COLO829 (cell line): ENCODE measurements around the gene GCN1.

Source experiments
- DNase-seq: peaks from one replicate; pipeline ENCODE4 v3.0.0; 2012; ENCODE audit warnings: low spot score

The GCN1 gene

DNA sequence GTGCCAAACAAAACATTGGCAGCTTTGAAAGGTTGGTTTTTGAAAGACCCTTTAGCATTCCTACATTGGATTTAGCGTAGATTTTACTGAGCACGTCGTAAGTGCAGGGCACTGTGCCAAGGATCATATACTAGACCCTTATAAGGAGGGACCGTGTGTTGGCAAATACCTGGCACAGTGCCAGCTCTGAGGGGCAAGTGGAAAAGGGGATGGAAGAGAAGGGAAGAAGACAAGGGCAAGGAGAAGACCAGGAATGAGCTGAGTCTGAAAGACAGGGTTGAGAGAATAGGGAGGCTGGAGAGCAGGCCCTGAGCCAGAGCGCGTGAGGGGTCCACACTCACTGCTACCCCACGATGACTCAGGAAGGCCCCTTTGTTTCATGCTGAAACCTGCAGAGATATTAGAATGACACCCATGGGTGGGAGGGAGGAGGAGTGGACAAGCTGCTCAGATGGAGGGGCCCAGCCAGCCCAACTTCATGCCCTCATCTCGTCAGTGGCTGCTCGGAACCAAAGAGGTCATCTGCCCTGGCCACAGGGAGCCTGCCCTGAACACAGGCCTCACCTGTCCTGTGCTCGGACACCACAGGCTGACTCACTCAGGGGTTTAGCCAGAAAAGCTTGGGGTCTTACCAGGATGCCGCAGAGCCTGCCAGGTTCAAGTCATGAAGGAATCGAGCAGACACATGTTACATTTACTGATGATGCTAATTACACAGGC is 103.0 kb downstream of the GCN1 start:
- DNase-seq = no peak

DNA sequence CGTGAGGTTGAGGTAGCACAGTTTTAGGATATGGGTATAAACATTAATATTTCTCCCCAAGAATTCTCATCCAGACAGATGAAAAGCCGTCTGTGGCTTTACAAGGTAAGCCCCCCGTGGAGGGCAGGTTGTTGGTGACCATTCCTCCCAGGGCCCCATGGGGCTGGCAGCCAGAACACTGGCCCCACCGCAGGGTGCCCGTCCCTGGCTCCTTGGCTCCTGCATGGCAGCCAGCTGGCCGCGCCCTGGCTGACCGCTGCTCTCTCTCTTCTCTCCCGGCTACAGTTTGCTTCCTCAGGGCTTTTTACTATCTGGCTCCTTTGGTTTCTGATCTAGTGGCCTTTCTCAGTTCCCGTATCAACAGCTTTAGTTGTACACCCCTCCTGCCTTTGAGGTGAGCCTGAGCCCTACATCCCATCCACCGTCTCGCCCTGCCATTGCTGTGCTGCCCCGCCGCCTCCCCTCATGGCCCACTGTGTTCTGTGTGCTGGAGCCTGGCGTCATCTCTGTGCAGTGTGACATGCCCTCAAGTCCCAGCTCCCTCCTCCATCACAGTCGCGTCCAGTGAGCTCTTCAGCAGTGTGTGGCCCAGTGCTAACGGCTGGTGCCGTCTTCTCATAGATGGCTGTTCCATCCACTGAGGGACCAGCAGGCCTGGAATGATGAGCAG is 103.8 kb downstream of the GCN1 start:
- DNase-seq = no peak

DNA sequence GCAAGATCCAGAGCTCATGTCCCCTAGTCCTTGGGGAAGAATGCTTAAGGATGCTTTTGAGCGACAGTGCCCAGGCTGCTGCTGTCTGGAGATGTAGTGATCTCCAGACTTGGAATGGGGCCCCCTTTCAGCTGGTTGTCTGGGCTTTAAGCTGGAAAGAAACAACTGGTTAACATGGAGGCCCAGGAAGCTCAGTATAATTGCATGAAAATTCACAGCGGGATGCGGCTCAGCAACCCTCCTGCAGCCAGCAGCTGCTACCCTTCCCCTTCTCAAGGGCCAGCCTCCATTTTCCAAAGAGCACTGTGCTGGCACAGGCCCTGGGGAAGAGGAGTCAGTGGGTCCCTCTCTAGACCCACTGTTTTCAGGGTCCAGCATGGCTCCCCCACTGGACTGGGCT is 104.3 kb downstream of the GCN1 start:
- no peak for DNase-seq

DNA sequence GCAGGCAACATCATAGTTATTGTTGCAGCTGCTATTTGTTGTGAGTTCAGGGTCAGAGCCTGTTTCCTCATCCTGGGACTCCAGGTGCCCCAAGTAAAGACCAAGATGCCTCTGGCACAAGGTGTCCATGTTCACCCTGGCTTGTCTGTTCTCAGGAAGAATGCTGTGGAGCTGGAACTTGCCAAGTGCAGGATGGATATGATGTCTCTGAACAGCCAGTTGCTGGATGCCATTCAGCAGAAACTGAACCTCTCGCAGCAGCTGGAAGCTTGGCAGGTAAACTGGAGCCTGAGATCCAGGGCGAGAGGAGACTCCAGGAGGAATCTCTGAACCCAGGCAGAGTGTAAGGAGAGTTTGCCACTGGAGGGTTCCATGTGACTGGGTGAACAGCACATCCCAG is 104.7 kb downstream of the GCN1 start:
- no peak for DNase-seq

DNA sequence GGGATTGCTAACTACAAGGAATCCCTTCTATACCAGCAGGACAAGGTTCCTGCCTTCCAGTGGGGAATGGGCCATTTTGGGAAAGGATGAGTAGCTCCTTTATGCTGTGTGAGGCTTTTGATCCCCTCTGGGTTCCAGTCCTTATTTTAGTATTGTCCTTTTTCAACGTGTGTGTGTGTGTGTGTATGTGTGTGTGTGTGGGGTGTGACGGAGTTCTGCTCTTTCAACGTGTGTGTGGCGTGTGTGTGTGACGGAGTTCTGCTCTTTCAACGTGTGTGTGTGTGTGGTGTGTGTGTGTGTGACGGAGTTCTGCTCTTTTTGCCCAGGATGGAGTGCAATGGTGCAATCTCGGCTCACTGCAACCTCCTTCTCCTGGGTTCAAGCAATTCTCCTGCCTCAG is 105.4 kb downstream of the GCN1 start:
- no peak for DNase-seq

DNA sequence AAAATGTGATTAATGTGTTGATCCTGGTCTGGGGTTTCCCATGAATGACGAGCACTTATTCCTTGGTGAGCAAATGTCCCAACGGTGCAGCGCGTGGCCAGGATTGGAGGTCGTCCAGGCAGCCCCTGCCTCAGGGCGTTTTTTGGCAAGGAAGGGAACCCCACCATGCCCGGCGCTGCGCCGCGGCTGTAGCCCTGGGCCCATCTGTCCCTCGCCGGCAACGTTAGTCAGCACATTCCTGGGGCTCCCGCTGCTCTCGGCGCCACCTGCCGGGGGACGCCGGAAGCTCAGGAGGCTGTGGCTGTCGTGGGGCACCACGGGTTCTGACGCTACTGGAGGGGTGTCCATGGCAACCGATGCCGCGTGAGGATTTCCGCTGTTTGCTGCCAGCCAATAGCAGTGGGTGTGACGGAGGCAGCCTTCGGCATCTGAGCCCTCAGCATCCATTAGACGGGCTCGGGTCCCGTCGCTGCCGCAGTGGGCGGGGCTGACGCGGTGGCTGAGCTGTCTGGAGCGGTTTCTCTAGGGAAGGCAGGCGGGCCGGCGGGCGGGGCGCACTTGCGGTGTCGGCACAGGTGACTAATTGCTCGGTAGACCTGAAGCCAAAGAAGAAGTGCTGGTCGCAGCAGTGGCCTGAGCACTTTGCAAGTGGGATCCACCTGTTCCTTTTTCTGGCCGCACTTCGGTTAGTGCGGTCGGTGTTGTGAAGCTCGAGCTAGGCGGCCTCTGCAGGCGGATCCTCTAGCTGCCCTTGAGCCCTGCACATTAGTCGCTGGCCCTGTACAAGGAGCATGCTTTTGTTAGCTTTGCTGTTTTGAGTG is 107.5 kb downstream of the GCN1 start:
- DNase-seq = peak; percentile 99

DNA sequence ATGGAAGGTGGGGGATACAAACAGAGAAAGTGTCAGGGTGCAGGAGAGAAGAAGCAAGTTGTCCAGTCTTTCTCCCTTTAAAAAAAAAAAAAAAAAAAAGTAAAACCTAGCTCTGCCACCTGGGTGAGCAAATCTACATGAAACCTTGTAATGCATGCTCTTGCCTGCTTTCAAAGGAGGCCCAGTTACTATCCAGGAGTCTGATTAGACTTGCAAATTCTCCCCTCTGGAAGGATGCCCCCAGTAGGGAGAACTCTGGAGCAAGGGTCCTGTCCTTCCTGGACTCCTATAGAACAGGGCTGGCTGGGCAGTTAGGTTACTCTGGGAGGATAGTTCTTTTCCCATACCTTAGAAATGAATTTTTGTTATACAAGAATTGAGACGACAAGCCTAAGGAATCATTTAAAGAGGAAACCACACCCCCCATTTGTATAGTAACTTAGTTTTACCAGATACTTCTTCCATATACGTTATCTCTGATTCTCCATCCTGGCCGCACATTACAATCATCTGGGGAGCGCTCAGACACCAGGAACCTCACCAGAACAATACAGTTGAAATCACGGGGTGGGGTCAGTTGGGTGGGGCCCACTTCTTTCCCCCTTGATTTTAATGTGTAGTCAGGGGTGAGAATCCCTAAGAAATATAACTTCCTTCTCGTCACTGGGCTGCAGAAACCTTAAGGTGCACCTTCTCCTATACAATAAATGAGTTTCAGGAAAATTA is 108.4 kb downstream of the GCN1 start:
- no peak for DNase-seq

DNA sequence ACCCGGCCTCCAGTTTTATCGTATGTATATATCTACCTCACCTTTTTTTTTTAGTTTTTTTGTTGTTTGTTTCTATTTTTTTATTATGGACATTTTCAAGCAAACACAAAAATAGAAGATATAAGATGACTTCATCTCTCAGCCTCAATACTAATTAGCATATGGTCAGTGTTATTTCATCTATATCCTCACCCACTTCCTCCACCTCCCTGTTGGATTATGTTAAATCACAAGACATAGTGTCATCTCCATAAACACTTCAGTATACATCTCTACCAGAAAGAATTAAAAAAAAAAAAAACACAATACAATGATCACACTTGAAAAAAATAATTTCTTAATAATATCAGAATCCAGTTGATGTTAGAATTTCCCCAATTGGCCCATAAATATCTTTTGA is 112.9 kb downstream of the GCN1 start:
- DNase-seq = no peak

DNA sequence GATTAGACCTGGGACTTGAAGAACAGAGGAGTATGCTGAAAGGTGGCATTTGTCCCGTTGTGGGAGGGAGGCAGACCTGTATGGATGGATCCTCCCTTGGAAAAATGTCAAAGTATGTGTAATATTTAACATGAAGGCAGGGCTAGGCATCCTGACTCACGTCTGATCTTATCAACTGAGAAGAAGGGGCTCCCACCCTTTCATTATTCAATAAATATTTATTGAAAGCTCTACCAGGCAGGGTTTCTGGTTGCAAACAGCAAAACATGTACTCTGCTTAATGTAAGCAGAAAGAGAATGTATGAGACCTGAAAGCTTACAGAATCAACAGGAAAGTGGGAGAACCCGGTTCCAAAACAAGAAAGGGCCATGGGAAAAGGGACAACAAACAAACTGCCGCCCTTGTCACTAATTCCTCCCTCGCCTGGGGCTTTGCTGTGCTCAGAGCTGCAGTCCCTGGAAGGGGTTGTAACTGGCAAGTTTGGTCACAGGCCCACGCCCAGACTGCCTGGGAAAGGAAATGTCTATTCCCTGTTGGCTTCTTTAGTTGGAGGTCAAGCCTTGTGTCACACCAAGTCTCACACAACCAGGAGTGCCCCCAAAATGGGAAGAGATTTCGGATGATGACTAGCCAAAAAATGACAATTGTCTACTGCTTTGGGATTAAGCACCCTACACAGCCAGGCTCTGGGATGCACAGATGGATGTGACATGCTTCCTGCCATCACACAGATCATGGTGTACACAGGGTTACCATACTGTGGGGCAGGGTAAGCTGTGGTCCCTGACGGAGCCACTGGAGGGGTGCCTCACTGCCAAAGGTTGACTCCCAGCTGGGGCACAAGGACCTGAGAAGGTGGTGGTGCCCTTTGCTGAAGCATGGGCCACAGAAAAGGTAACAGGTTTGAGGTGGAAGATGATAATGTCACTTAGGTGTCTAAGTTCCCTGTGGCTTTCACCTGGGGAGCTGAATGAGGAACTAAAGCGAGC is 114.8 kb downstream of the GCN1 start:
- DNase-seq = no peak

DNA sequence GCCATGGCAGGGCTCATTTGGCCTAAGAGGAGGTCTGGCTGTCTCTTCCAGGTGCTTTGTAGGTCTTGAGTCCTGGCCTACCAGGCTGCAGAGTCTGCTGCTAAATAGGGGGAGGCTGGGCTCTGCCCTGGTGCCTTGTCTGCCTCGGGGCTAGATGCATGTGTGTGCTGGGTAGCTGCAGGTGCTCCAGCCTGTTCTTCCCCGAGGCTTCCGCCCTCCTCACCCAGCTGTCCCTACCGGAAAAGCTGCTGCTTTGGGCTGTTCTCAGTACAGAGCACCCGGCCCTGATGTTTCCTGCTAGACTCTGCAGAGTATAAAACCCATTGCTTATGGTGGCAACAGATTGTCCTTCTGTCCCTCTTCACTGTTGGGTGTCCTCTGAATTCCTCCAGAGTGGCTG is 115.6 kb downstream of the GCN1 start:
- no peak for DNase-seq

DNA sequence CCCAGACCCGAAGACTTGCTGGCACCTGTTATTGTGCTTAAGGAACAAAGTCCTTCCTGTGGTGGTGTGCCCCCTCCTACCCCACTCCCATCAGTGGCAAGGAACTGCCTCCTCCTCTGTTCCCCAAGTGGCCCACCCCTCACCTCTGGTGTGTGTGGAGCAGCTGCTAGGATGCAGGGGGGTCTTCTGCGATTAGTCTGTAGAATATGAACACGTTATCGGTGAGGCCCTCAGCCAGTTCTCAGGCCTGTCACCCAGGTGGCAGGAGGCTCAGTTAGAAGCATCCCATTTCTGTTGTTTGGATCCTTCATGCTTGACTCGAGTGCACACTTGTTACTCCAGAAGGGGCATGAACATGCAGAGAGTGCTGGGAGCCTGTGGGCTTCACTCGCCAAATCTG is 117.3 kb downstream of the GCN1 start:
- DNase-seq = no peak
